DND-41 (cell line): ENCODE results near the gene COL23A1.

ENCODE experiments used
- ATAC-seq: fragments of 200-7000 bp; cut with Tn5 transposase; 3 replicates; pipeline ENCODE4 v1.9.1; 2021; ENCODE audit warnings: low read depth; ENCODE audit not compliant: insufficient read depth
- DNase-seq: peaks from one replicate; pipeline ENCODE4 v3.0.0-alpha.2; 2020
- H2AFZ ChIP-seq: 2 replicates; pipeline ENCODE4 v1.6.0; 2012; ENCODE audit warnings: low read depth, low read length
- H3K27ac ChIP-seq: 2 replicates; pipeline ENCODE4 v1.5.1; 2012; ENCODE audit warnings: low read length, inconsistent platforms
- H3K27me3 ChIP-seq: fragments of 200-600 bp; sonication (generic); 2 replicates; pipeline ENCODE4 v1.6.0; 2012; ENCODE audit warnings: low read length, mild to moderate bottlenecking, inconsistent platforms; ENCODE audit not compliant: insufficient read depth, poor library complexity
- H3K36me3 ChIP-seq: 2 replicates; pipeline ENCODE4 v1.5.1; 2012; ENCODE audit warnings: low read length, inconsistent platforms; ENCODE audit not compliant: insufficient read depth
- H3K4me1 ChIP-seq: 2 replicates; pipeline ENCODE4 v1.5.1; 2012; ENCODE audit warnings: mild to moderate bottlenecking, low read length; ENCODE audit not compliant: insufficient read depth
- H3K4me2 ChIP-seq: 2 replicates; pipeline ENCODE4 v1.6.0; 2012; ENCODE audit warnings: mild to moderate bottlenecking, moderate library complexity, low read length, inconsistent platforms; ENCODE audit not compliant: insufficient read depth
- H3K4me3 ChIP-seq, 2 experiments: fragments of 200-600 bp in 1 of 2; shearing (Covaris generic) in 1 of 2; 2 replicates each; pipeline ENCODE4 v1.5.1; 2012 to 2016; ENCODE audit warnings: inconsistent platforms in 2 of 2, low read length in 2 of 2, mild to moderate bottlenecking in 2 of 2, low read depth in 1 of 2, moderate library complexity in 1 of 2
- H3K79me2 ChIP-seq: 2 replicates; pipeline ENCODE4 v1.6.0; 2012; ENCODE audit warnings: low read length, inconsistent platforms; ENCODE audit not compliant: insufficient read depth
- H3K9ac ChIP-seq: 2 replicates; pipeline ENCODE4 v1.6.0; 2012; ENCODE audit warnings: low read depth, mild to moderate bottlenecking, inconsistent platforms, low read length, moderate library complexity
- H3K9me3 ChIP-seq: 2 replicates; pipeline ENCODE4 v1.5.1; 2012; ENCODE audit warnings: low read length, moderate library complexity, mild to moderate bottlenecking, inconsistent platforms; ENCODE audit not compliant: insufficient read depth, severe bottlenecking
- H4K20me1 ChIP-seq: 2 replicates; pipeline ENCODE4 v1.6.0; 2012; ENCODE audit warnings: low read length; ENCODE audit not compliant: insufficient read depth
- CTCF ChIP-seq: IDR thresholded peaks from 2 replicates; pipeline ENCODE4 v1.5.1; 2012; ENCODE audit warnings: borderline replicate concordance, low read length, moderate library complexity, mild to moderate bottlenecking; ENCODE audit not compliant: poor library complexity, severe bottlenecking; ENCODE audit errors: extremely low read depth
- EZH2 ChIP-seq: IDR thresholded peaks from 3 replicates; pipeline ENCODE4 v1.6.1; 2012; ENCODE audit warnings: borderline replicate concordance, low read depth, mild to moderate bottlenecking, moderate library complexity, low read length, inconsistent platforms; ENCODE audit not compliant: severe bottlenecking

The COL23A1 gene

GRCh38 chr5:178515776-178516503 is 74.3 kb downstream of the COL23A1 start:
- no peaks in the 10 kb centered on the region for H4K20me1 ChIP-seq
- no peak overlapping the region for H2AFZ ChIP-seq
- ATAC-seq (no peak), DNase-seq (no peak)
- H3K9ac ChIP-seq: no peak overlapping the region
- H3K4me1 ChIP-seq: no peaks in the 10 kb centered on the region
- TF ChIP-seq CTCF (no peak), EZH2 (no peak)
- peaks cover 3% of the 10 kb centered on the region for H3K9me3 ChIP-seq
- no peak overlapping the region for H3K4me3 ChIP-seq
- H3K79me2 ChIP-seq: no peaks in the 10 kb centered on the region
- no peak overlapping the region for H3K4me2 ChIP-seq
- no peak overlapping the region for H3K27ac ChIP-seq
- H3K27me3 ChIP-seq: no peaks in the 10 kb centered on the region
- H3K36me3 ChIP-seq: no peaks in the 10 kb centered on the region

GRCh38 chr5:178514851-178515418 is 75.3 kb downstream of the COL23A1 start:
- no peaks in the 10 kb centered on the region for H3K36me3 ChIP-seq
- H3K4me1 ChIP-seq: no peaks in the 10 kb centered on the region
- no peak overlapping the region for H3K9ac ChIP-seq
- ATAC-seq (no peak), DNase-seq (no peak)
- TF ChIP-seq CTCF (no peak), EZH2 (no peak)
- H3K4me3 ChIP-seq: no peak overlapping the region
- no peaks in the 10 kb centered on the region for H3K79me2 ChIP-seq
- no peak overlapping the region for H3K27ac ChIP-seq
- H3K9me3 ChIP-seq: peaks cover 3% of the 10 kb centered on the region
- no peaks in the 10 kb centered on the region for H4K20me1 ChIP-seq
- H3K4me2 ChIP-seq: no peak overlapping the region
- H3K27me3 ChIP-seq: no peaks in the 10 kb centered on the region
- no peak overlapping the region for H2AFZ ChIP-seq

GRCh38 chr5:178511172-178511571 is 79.0 kb downstream of the COL23A1 start:
- Histone ChIP-seq H3K27ac (no peak overlapping the region), H3K79me2 (no peaks in the 10 kb centered on the region), H3K4me3 (no peak overlapping the region), H4K20me1 (no peaks in the 10 kb centered on the region), H3K4me1 (no peaks in the 10 kb centered on the region), H3K4me2 (no peak overlapping the region), H2AFZ (no peak overlapping the region), H3K36me3 (no peaks in the 10 kb centered on the region), H3K9ac (no peak overlapping the region), H3K9me3 (peaks cover 3% of the 10 kb centered on the region), H3K27me3 (no peaks in the 10 kb centered on the region)
- no peak for DNase-seq
- no peak for TF ChIP-seq EZH2
- TF ChIP-seq CTCF: no peak
- no peak for ATAC-seq
